ENCODE data around the gene SERPINA3.

GRCh38 chr14:94623856-94624499 is 11.8 kb downstream of the SERPINA3 start:
- TF ChIP-seq, protein P1, sequence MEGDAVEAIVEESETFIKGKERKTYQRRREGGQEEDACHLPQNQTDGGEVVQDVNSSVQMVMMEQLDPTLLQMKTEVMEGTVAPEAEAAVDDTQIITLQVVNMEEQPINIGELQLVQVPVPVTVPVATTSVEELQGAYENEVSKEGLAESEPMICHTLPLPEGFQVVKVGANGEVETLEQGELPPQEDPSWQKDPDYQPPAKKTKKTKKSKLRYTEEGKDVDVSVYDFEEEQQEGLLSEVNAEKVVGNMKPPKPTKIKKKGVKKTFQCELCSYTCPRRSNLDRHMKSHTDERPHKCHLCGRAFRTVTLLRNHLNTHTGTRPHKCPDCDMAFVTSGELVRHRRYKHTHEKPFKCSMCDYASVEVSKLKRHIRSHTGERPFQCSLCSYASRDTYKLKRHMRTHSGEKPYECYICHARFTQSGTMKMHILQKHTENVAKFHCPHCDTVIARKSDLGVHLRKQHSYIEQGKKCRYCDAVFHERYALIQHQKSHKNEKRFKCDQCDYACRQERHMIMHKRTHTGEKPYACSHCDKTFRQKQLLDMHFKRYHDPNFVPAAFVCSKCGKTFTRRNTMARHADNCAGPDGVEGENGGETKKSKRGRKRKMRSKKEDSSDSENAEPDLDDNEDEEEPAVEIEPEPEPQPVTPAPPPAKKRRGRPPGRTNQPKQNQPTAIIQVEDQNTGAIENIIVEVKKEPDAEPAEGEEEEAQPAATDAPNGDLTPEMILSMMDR (conservative IDR thresholded peaks at IDR 0.05; ENCODE audit: low read length): no peak
- no peak for TF ChIP-seq EZH2phosphoT487 (IDR thresholded peaks at IDR 0.05; ENCODE audit: borderline replicate concordance)
